Fibroblast of skin of right biceps (primary cell): ENCODE results near the gene STRIT1.

Experiments
- DNase-seq: peaks from one replicate; pipeline ENCODE4 v3.0.0-alpha.2; 2013

The STRIT1 gene

GRCh38 chr3:155293516-155293915 lies at the start of gene STRIT1:
TSS of gene STRIT1 (minus strand) at chr3:155293683.
- no peak for DNase-seq

GRCh38 chr3:155342344-155342743 lies 48.9 kb upstream of the STRIT1 start:
- DNase-seq: no peak

- DNase-seq: no peak
Observed at GRCh38 chr3:155339052-155339451, 45.6 kb upstream of the STRIT1 start.

GRCh38 chr3:155335724-155336354 lies 42.4 kb upstream of the STRIT1 start:
- no peak for DNase-seq

- DNase-seq: no peak
Observed at GRCh38 chr3:155334914-155335723, 41.6 kb upstream of the STRIT1 start.

GRCh38 chr3:155334215-155334913 lies 40.9 kb upstream of the STRIT1 start:
- DNase-seq: no peak

GRCh38 chr3:155332716-155333115 lies 39.2 kb upstream of the STRIT1 start:
- no peak for DNase-seq

GRCh38 chr3:155331078-155331477 lies 37.6 kb upstream of the STRIT1 start:
- DNase-seq: no peak

- DNase-seq: no peak
Observed at GRCh38 chr3:155330370-155330769, 36.9 kb upstream of the STRIT1 start.

GRCh38 chr3:155329513-155330048 lies 36.1 kb upstream of the STRIT1 start:
- no peak for DNase-seq

GRCh38 chr3:155327871-155328270 lies 34.4 kb upstream of the STRIT1 start:
- DNase-seq: no peak

GRCh38 chr3:155327430-155327829 lies 33.9 kb upstream of the STRIT1 start:
- DNase-seq: no peak

- no peak for DNase-seq
Observed at GRCh38 chr3:155326901-155327300, 33.4 kb upstream of the STRIT1 start.

- DNase-seq: no peak
Observed at GRCh38 chr3:155326244-155326643, 32.8 kb upstream of the STRIT1 start.

- DNase-seq: no peak
Observed at GRCh38 chr3:155325263-155325835, 31.9 kb upstream of the STRIT1 start.

GRCh38 chr3:155323063-155323666 lies 29.7 kb upstream of the STRIT1 start:
- peak; percentile 79 for DNase-seq

- DNase-seq: peak; percentile 34
Observed at GRCh38 chr3:155321418-155321817, 27.9 kb upstream of the STRIT1 start.

GRCh38 chr3:155320934-155321333 lies 27.5 kb upstream of the STRIT1 start:
- no peak for DNase-seq

GRCh38 chr3:155318740-155319139 lies 25.3 kb upstream of the STRIT1 start:
- DNase-seq: no peak

- peak; percentile 24 for DNase-seq
Observed at GRCh38 chr3:155317211-155317610, 23.7 kb upstream of the STRIT1 start.

GRCh38 chr3:155316426-155316825 lies 22.9 kb upstream of the STRIT1 start:
- no peak for DNase-seq

GRCh38 chr3:155313916-155314315 lies 20.4 kb upstream of the STRIT1 start:
- DNase-seq: no peak

- peak; percentile 75 for DNase-seq
Observed at GRCh38 chr3:155313300-155313699, 19.8 kb upstream of the STRIT1 start.
